Stimulated activated CD8-positive, alpha-beta memory T cell treated with anti-CD3 and anti-CD28 coated beads, Interleukin-4, amount 100 ng/mL, for 4 hours (primary cell): ENCODE data around the gene NYAP1.
A peak's percentile ranks its signal among the peaks of the same experiment; 100 is the strongest.
"Not testable (repeated sequence)": the region's sequence is repeated elsewhere in the genome, so short reads cannot be mapped to it uniquely, and the experiment has no call there.

ENCODE experiments used
- DNase-seq, 2 donors: peaks; one replicate each; pipeline ENCODE4 v3.0.0-alpha.2; 2020; ENCODE audit warnings: low read depth in 2 of 2, low spot score in 1 of 2

The NYAP1 gene

GRCh38 chr7:100510437-100511239 is 26.9 kb downstream of the NYAP1 start:
- no peak for DNase-seq

DNA sequence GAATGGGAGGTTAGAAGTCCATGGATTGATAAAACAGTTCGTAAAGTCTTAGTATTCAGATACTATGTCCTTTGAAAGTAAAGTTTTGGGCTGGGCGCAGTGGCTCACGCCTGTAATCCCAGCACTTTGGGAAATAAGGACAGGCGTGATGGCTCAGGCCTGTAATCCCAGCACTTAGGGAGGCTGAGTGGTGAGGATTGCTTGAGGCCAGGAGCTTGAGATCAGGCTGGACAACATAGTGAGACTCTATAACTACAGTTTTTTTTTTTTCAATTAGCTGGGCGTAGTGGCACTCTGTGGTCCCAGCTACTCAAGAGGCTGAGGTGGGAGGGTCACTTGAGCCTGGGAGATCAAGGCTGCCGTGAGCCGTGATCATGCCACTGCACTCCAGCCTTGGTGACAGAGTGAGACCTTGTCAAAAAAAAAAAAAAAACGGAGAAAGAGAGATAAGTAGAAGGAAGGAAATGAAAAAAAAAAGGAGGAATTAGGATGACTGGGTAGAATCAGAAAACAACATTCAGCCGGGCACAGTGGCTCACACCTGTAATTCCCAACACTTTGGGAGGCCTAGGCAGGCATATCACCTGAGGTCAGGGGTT is 29.6 kb downstream of the NYAP1 start:
- DNase-seq = no peak

- no peak for DNase-seq
These were observed 31.4 kb downstream of the NYAP1 start for GRCh38 chr7:100515072-100515532.

- DNase-seq = peak in 1 of 2 donors; percentile 8
These were observed 32.5 kb downstream of the NYAP1 start for GRCh38 chr7:100516135-100516812.

DNA sequence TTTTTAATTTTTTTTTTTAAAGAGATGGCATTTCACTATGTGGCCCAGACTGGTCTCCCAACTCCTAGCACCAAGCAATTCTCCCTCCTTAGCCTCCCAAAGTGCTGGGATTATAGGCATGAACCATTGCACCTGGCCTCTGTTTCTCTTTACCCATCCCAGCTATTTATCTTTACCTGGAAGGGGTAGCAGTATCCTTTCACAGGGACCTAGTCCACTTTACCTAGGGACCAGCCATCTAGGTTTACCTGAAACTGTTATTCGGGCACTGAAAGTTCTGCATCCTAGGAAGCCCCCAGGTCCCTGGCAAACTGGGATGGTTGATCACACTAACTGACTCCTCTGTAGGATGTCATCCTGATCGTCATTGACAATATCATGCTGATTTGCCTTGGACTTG is 33.6 kb downstream of the NYAP1 start:
- no peak for DNase-seq

DNA sequence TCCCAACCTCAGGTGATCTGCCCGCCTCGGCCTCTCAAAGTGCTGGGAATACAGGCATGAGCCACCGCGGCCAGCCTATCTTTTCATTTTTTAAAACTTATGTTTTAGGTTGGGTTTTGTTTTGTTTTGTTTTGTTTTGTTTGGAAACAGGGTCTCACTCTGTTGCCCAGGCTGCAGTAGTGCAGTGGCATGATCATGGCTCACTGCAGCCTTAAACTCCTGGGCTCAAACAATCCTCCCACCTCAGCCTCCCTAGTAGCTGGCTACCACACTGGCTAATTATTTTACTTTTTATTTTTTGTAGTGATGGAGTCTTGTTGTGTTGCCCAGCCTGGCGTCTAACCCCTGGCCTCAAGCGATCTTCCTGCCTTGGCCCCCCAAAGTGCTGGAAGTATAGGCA is 35.9 kb downstream of the NYAP1 start:
- no peak for DNase-seq

- DNase-seq = no peak
These were observed 36.4 kb downstream of the NYAP1 start for GRCh38 chr7:100520138-100520537.

DNA sequence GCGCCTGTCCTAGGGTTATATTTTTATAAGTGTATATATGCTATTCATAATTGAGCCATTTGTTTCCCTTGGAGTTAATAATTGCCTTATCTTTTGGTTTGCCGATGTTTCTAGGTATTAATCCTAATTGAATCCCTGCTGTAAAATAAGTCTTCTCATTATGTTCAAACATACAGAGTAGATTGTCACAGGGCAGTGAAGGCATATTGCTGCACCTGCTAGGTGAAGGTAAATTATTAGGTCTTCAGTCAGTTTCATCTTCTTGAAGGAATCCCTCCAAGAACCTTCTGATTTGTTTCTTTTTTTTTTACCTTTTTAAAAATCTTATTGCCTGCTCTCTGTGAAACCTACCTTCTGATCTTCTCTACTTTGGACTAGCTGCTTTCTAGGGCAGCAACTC is 37.3 kb downstream of the NYAP1 start:
- DNase-seq = no peak

- DNase-seq = not testable (repeated sequence)
These were observed 38.3 kb downstream of the NYAP1 start for GRCh38 chr7:100521909-100522593.

- DNase-seq = not testable (repeated sequence)
These were observed 39.5 kb downstream of the NYAP1 start for GRCh38 chr7:100523192-100523591.

DNA sequence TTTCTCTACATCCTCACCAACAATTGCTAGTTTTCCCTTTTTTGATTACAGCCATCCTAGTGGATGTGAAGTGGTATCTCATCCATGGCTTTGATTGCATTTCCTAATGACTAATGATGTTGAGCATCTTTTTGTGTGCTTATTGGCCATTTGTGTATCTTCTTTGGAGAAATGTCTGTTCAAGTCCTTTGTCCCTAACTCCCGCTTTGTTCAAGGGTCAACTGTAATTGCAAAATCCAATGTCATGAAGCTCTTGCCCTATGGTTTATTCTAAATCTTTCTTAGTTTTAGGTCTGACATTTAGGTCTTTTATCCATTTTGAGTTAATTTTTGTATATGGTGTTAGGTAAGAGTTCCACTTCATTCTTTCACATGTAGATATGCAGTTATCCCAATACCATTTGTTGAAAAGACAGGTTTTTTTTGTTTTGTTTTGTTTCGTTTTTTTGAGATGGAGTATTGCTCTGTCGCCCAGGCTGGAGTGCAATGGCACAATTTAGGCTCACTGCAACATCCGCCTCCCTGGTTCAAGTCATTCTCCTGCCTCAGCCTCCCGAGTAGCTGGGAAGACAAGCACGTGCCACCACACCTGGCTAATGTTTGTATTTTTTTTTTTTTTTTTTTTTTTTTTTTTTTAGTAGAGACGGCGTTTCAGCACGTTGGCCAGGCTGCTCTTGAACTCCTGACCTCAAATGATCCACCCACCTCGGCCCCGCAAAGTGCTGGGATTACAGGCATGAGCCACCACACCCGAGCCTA is 44.6 kb downstream of the NYAP1 start:
- not testable (repeated sequence) for DNase-seq

DNA sequence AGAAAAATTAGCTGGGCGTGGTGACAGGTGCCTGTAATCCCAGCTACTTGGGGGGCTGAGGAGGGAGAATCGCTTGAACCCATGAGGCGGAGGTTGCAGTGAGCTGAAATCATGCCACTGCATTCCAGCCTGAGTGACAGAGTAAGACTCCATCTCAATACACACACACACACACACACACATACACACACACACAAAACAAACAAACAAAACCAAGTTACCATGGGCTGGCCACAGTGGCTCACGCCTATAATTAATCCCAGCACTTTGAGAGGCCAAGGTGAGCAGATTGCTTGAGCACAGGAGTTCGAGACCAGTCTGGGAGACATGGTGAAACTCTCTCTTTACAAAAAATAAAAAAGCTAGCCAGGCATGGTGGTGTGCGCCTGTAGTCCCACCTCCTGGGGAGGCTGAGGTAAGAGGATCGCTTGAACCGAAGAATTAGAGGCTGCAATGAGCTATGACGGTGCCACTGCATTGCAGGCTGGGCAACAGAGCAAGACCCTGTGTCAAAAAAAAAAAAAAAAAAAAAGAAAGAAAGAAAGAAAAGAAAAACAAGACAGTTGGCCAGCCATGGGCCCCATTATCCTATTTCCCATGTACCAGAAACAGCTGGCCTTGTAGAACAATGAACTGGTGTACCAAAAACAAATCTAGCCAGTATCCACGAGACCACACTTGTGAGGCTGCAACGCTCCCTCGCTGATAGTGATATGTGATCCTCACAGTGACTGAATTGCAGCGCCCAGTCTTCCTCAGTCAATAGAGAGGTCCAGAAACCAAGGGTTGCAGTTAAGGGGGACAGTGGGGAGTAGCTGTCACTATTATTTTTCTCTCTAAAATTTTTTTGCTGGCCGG is 48.7 kb downstream of the NYAP1 start:
- no peak for DNase-seq

DNA sequence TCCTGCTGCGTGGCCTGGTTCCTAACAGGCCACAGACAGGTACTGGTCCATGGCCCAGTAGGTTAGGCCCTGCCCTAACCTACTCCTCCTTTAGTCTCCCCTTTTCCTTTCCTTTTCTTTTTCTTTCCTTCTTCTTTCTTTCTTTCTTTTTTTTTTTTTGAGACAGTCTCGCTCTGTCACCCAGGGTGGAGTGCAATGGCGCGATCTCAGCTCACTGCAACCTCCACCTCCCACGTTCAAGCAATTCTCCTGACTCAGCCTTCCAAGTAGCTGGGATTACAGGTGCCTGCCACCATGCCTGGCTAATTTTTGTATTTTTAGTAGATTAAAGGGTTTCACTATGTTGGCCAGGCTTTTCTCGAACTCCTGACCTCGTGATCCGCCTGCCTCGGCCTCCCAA is 52.3 kb downstream of the NYAP1 start:
- not testable (repeated sequence) for DNase-seq

DNA sequence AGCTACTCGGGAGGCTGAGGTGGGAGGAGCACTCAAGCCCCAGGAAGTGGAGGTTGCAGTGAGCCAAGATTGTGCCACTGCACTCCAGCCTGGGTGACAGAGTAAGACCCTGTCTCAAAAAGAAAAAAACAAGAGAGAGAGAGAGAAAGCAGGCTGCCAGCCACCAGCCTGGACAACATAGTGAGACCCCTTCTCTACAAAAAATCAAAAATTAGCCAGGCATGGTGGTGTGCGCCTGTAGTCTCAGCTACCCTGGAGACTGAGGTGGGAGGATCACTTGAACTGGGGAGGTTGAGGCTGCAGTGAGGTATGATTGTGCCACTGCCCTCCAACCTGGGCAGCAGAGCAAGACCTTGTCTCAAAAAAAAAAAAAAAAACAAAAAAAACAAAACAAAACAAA is 53.0 kb downstream of the NYAP1 start:
- DNase-seq = not testable (repeated sequence)

- DNase-seq = no peak
These were observed 54.6 kb downstream of the NYAP1 start for GRCh38 chr7:100538348-100538653.

DNA sequence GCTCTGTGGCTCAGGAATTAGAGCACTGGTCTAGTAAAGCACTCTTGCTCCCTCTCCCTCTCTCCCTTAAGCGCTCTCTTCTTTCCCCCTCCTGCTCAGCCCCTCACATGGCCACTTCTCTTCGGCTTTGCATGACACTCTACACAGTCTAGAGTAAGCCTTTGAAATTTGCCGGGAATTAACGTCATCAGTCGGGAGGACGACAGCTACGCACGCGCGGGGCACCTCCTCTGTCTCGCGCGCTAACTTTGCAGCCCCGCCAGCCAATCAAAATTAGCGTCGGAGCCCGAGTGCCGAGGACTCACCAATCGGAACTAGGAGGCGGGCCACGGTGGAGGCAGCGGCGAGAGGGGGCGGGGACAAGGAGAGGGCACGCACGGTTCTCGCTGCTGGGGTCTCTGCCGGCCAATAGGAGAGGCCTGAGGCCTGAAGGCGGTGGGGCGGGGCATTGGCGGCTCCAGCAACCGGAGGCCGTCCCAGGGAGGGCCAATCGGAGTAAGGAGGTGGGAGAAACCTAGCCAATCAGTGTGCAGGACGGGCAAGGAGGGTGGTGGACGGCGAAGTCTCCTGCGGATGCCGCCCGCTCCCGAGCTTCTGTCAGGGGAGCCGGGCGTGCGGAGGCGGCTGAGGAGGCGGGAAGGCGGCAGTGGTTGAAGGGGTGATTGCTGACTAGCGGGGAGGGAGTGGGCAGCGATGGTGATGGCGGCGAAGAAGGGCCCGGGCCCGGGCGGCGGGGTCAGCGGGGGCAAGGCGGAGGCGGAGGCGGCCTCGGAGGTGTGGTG is 55.1 kb downstream of the NYAP1 start, which contains the start of gene AGFG2:
Gene AGFG2, plus strand, starts transcription at position 550 of the 782 bp plus-strand sequence. Its CDS starts 144 bp downstream, at position 694.
- peak; percentile 99 to 100 for DNase-seq

DNA sequence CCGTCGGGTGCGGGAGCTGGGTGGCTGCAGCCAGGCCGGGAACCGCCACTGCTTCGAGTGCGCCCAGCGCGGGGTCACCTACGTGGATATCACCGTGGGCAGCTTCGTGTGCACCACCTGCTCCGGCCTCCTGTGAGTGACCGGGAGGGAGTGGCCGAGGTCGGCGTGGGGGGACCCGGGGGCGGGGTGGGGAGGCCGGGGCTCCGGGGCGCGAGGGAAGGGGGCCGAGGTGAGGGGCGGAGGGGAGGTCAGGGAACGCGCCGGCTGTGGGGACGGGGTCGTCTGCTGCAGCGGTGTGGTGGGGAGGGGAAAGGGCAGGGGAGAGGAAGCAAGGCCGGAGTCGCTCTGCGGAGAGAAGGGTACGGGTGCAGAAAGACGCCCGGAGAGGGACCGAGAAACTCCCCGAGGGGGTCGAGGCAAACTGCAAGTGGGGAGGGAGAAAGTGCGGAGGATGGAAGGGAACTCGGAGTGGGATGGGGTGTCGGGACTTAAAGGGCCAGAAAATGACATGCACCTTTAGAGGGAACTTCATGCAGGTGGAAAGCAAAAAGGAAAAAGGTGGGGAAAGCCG is 55.8 kb downstream of the NYAP1 start:
- no peak for DNase-seq

- no peak for DNase-seq
These were observed 56.5 kb downstream of the NYAP1 start for GRCh38 chr7:100540073-100540723.
